Spleen (tissue), 11 donors: ENCODE data around the gene PCSK1. TPM values are rescaled to one million over a fixed set of nuclear protein-coding genes. Genes with fewer than 3 reads are reported as not detected.
"Not testable (repeated sequence)": the region's sequence is repeated elsewhere in the genome, so short reads cannot be mapped to it uniquely, and the experiment has no call there.

Source experiments
- DNase-seq: peaks from one replicate; pipeline ENCODE4 v3.0.0-alpha.2; 2020
- H3K27ac ChIP-seq, 8 donors: fragments of 200-600 bp; sonication (generic) in 7 of 8; 1 replicate in 4 of 8; 2 replicates in 4 of 8; pipeline versions ENCODE4 v1.5.0 to v1.8.0; 2016 to 2021; ENCODE audit warnings: inconsistent platforms in 4 of 8, mild to moderate bottlenecking in 4 of 8, moderate library complexity in 1 of 8
- H3K27me3 ChIP-seq, 7 donors: fragments of 200-600 bp; sonication (generic) in 6 of 7; replicated peaks in 1 of 7; 1 replicate in 4 of 7; 2 replicates in 3 of 7; pipeline versions ENCODE4 v1.5.0 to v1.8.0; 2016 to 2021; ENCODE audit warnings: inconsistent platforms in 3 of 7, mild to moderate bottlenecking in 1 of 7
- H3K36me3 ChIP-seq, 6 donors: fragments of 200-600 bp; sonication (generic) in 5 of 6; 1 replicate in 4 of 6; 2 replicates in 2 of 6; pipeline versions ENCODE4 v1.5.0 to v1.8.0; 2016 to 2021; ENCODE audit warnings: inconsistent platforms in 2 of 6
- H3K4me1 ChIP-seq, 6 donors: fragments of 200-600 bp; sonication (generic) in 5 of 6; 1 replicate in 3 of 6; 2 replicates in 3 of 6; pipeline versions ENCODE4 v1.5.0 to v1.8.0; 2016 to 2021; ENCODE audit warnings: inconsistent platforms in 3 of 6
- H3K4me3 ChIP-seq, 8 donors: fragments of 200-600 bp; sonication (generic) in 7 of 8; 1 replicate in 4 of 8; 2 replicates in 4 of 8; pipeline versions ENCODE4 v1.5.0 to v1.8.0; 2016 to 2021; ENCODE audit warnings: inconsistent platforms in 4 of 8, mild to moderate bottlenecking in 4 of 8, moderate library complexity in 2 of 8
- H3K9me3 ChIP-seq, 8 donors: fragments of 200-600 bp; sonication (generic) in 7 of 8; 1 replicate in 4 of 8; 2 replicates in 4 of 8; pipeline versions ENCODE4 v1.5.0 to v1.8.0; 2016 to 2021; ENCODE audit warnings: inconsistent platforms in 4 of 8
- CTCF ChIP-seq, 11 experiments: fragments of 200-600 bp in 7 of 11; fragments of 450-650 bp in 4 of 11; sonication (generic) in 4 of 11; IDR thresholded peaks in 8 of 11; conservative IDR thresholded peaks in 3 of 11; 1 replicate in 7 of 11; 2 replicates in 4 of 11; pipeline versions ENCODE4 v1.4.0 to v1.8.0; 2016 to 2021; ENCODE audit warnings: antibody characterized with exemption in 11 of 11, inconsistent platforms in 4 of 11, mild to moderate bottlenecking in 1 of 11
- POLR2A ChIP-seq, 3 donors: fragments of 450-650 bp; IDR thresholded peaks; one replicate each; pipeline ENCODE4 v1.5.1; 2017; ENCODE audit warnings: antibody characterized with exemption in 3 of 3, mild to moderate bottlenecking in 1 of 3
- POLR2AphosphoS5 ChIP-seq, 3 donors: sonication (generic); formaldehyde crosslinking; IDR thresholded peaks; one replicate each; pipeline ENCODE4 v1.5.1; 2017; ENCODE audit warnings: antibody characterized with exemption in 3 of 3
- WGBS, 5 donors: extraction: QIAGEN DNeasy Blood & Tissue Kit in 3 of 5; methylation state at CpG; one replicate each; pipeline versions ENCODE4 v1.1.5 to v1.1.7; 2013 to 2018; 5-methylcytosine and 5-hydroxymethylcytosine counted together
- intact Hi-C: fragments of 100-400 bp; cut with DNase I; formaldehyde crosslinking; loops from one replicate; pipeline ENCODE4 v1.15.0; 2023; ENCODE audit warnings: low total_unique reads
- polyA plus RNA-seq, 3 donors: library from polyadenylated mRNA; stranded (reverse); fragments of 200-250 nt; gene quantifications; one replicate each; pipeline ENCODE4 v1.2.1, GENCODE V29; 2013
- total RNA-seq, 7 donors: library from RNA; depleted of rRNA in 3 of 7; stranded (reverse); fragments of >200 nt in 3 of 7; fragmentation: NEBNext Ultra II Directional in 4 of 7; extraction: Animal tissue kit (Norgen Biotek cat#: 25700) in 4 of 7; gene quantifications; one replicate each; pipeline versions ENCODE4 v1.1.0 to v1.2.1, GENCODE V29; 2016 to 2021
- donor health status: healthy with polysubstance abuse.
- donor health status: DM: no; HTN: no; CAD: no; lungs with moderate emphysema.
- donor health status: DM: no; HTN: no; CAD: no.
- donor health status: Bipolar disorder and iron deficiency.
- donor health status: healthy.
- donor health status: DM: no; HTN: no; CAD: no.
- donor health status: DM: yes; HTN: yes; CAD: no.

Gene PCSK1
- total and polyA plus RNA-seq, 10 donors, result 0.04 to 0.72 (median 0.23) TPM; not detected in 2

DNA sequence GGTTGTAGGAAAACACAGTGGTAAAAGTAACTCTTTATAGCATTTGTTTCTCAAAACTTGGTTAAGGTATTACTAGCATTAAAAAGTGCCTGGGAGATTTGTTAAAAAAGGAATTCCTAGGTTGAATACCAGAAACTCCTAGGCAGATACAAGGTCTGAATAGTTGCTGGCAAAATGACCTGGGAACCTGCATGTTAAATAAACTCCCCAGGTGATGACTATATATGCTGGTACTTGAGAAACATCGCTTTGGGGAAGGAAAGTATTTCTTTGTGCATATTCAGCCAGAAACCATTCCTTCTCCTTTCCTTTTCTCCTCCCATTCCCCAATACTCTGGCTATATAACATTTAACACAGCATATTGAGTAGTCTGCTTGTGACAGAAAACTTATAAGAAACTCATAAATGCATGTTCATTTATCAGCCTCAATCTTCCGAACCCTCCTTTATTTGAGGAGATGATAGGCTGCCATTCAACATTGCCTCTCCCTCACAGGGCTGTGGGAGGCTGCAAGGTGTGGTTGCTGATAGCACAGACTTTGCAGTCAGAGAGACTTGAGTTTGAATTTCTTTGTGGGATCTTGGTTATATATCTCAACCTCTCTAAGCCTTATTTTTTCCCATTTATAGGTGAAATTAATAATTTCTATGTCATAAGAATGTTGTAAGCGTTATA is 28.7 kb downstream of the PCSK1 start:
- Histone ChIP-seq H3K36me3 (no peaks in the 10 kb centered on the region), H3K27me3 (no peaks in the 10 kb centered on the region), H3K4me1 (no peaks in the 10 kb centered on the region), H3K27ac (no peak overlapping the region), H3K9me3 (no peaks in the 10 kb centered on the region), H3K4me3 (no peak overlapping the region)
- intact Hi-C loops, result no loop called here
- WGBS, 5 donors, result 70 to 91% (median 87%) methylated on average over 3 of the region's 3 CpGs
- TF ChIP-seq CTCF (IDR thresholded peaks at IDR 0.05 in 8 of 11, conservative IDR thresholded peaks at IDR 0.05 in 3 of 11) (no peak), POLR2A (IDR thresholded peaks at IDR 0.05) (no peak), POLR2AphosphoS5 (IDR thresholded peaks at IDR 0.05) (no peak)
- no peak for DNase-seq

- intact Hi-C loops, result no loop called here
- WGBS, 5 donors, result 79 to 93% (median 87%) methylated on average over 5 to 6 of the region's 6 CpGs
- no peaks in the 10 kb centered on the region for H3K9me3 ChIP-seq
- H3K4me1 ChIP-seq, result no peaks in the 10 kb centered on the region
- H3K27ac ChIP-seq, result no peak overlapping the region
- no peaks in the 10 kb centered on the region for H3K36me3 ChIP-seq
- H3K27me3 ChIP-seq, result no peaks in the 10 kb centered on the region
- H3K4me3 ChIP-seq, result no peak overlapping the region
- no peak for DNase-seq
- TF ChIP-seq POLR2AphosphoS5 (IDR thresholded peaks at IDR 0.05) (no peak), POLR2A (IDR thresholded peaks at IDR 0.05) (no peak), CTCF (IDR thresholded peaks at IDR 0.05 in 8 of 11, conservative IDR thresholded peaks at IDR 0.05 in 3 of 11) (no peak)
Observed at GRCh38 chr5:96402500-96402899, 30.5 kb downstream of the PCSK1 start.

DNA sequence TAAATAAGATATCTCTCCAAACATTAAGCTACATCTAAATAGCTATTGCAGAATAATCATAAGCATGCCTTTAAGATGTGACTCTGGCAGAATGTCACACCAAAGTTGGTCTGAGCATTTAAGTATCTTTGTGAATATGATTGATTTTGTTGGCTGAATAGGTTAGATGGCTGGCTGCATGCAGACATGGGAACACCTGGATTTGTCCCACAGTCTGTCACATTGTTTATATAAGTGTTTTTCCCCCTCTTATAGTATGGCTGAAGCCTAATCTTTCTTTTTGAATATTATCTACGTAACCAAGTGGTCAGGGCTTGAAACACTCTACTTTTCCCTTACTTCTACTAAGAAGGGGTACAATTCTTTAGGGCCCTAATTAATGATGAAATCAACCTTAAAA is 36.2 kb downstream of the PCSK1 start:
- no peaks in the 10 kb centered on the region for H3K27me3 ChIP-seq
- H3K4me3 ChIP-seq, result no peak overlapping the region
- no peak for TF ChIP-seq POLR2AphosphoS5 (IDR thresholded peaks at IDR 0.05)
- H3K36me3 ChIP-seq, result no peaks in the 10 kb centered on the region
- no peak for DNase-seq
- WGBS, 5 donors, result 79 to 100% (median 84%) methylated on average over 1 of the region's 1 CpG
- H3K9me3 ChIP-seq, result no peaks in the 10 kb centered on the region
- no peaks in the 10 kb centered on the region for H3K4me1 ChIP-seq
- no peak overlapping the region for H3K27ac ChIP-seq
- intact Hi-C loops, result no loop called here

- H3K9me3 ChIP-seq, H3K27me3 ChIP-seq, H3K27ac ChIP-seq, H3K36me3 ChIP-seq, H3K4me1 ChIP-seq, H3K4me3 ChIP-seq, intact Hi-C loops, DNase-seq: not testable (repeated sequence)
Observed at GRCh38 chr5:96395295-96395694, 37.8 kb downstream of the PCSK1 start.

- Histone ChIP-seq H3K27me3 (no peaks in the 10 kb centered on the region), H3K27ac (no peak overlapping the region), H3K36me3 (no peaks in the 10 kb centered on the region), H3K9me3 (no peaks in the 10 kb centered on the region), H3K4me1 (no peaks in the 10 kb centered on the region), H3K4me3 (no peak overlapping the region)
- DNase-seq, result no peak
- intact Hi-C loops, result no loop called here
- 54 to 81% (median 73%) methylated on average over 2 of the region's 2 CpGs for WGBS, 5 donors
- TF ChIP-seq CTCF (IDR thresholded peaks at IDR 0.05 in 8 of 11, conservative IDR thresholded peaks at IDR 0.05 in 3 of 11) (no peak), POLR2A (IDR thresholded peaks at IDR 0.05) (no peak), POLR2AphosphoS5 (IDR thresholded peaks at IDR 0.05) (no peak)
Observed at GRCh38 chr5:96391921-96392320, 41.1 kb downstream of the PCSK1 start.
